Activated B cell treated with CpG ODN at 0.5 μM for 24 hours (primary cell): Measurements from ENCODE around the gene TEX26. TPM values are rescaled to one million over a fixed set of nuclear protein-coding genes. Genes with fewer than 3 reads are reported as not detected.

Experiments used
- ATAC-seq: fragments of 200-7000 bp; cut with Tn5 transposase; one replicate; pipeline ENCODE4 v1.10.0; 2021; ENCODE audit warnings: low read depth, mild to moderate bottlenecking, moderate library complexity
- CTCF ChIA-PET: fragments of 350-600 bp; sonication (Branson Sonifier 250); formaldehyde crosslinking; loops from one replicate; lab custom pipeline; 2021; ENCODE audit warnings: antibody characterized with exemption; lab: Charles Lee
- POLR2A ChIA-PET: fragments of 350-600 bp; sonication (Branson Sonifier 250); formaldehyde crosslinking; loops from one replicate; lab custom pipeline; 2021; ENCODE audit warnings: antibody characterized with exemption; lab: Charles Lee
- DNase-seq: peaks from one replicate; pipeline ENCODE4 v3.0.0; 2022
- H3K27ac Mint-ChIP-seq: one replicate; pipeline ENCODE4 v1.8.0; 2020; ENCODE audit warnings: mixed read lengths
- H3K27me3 Mint-ChIP-seq: one replicate; pipeline ENCODE4 v1.8.0; 2021; ENCODE audit warnings: mixed read lengths
- H3K36me3 Mint-ChIP-seq: one replicate; pipeline ENCODE4 v1.8.0; 2021; ENCODE audit warnings: low read depth, mixed read lengths
- H3K4me1 Mint-ChIP-seq: one replicate; pipeline ENCODE4 v1.8.0; 2021; ENCODE audit warnings: mixed read lengths
- H3K4me3 Mint-ChIP-seq: one replicate; pipeline ENCODE4 v1.8.0; 2020; ENCODE audit warnings: mild to moderate bottlenecking, mixed read lengths
- H3K9me3 Mint-ChIP-seq: one replicate; pipeline ENCODE4 v1.8.0; 2020; ENCODE audit warnings: mixed read lengths
- intact Hi-C: fragments of 100-400 bp; cut with micrococcal nuclease; formaldehyde crosslinking; loops from one replicate; pipeline ENCODE4 v1.15.1; 2024
- total RNA-seq: library from RNA; stranded (reverse); gene quantifications from 2 replicates; pipeline ENCODE4 v1.2.3, GENCODE V29; 2022
- TF ChIP-seq, protein P1 (sequence below): fragments of 200-600 bp; IDR thresholded peaks from one replicate; pipeline ENCODE4 v1.8.0; 2022; ENCODE audit warnings: antibody characterized with exemption, mild to moderate bottlenecking

TEX26 gene
- total RNA-seq, 1 donor from 2014 or later = not detected

DNA sequence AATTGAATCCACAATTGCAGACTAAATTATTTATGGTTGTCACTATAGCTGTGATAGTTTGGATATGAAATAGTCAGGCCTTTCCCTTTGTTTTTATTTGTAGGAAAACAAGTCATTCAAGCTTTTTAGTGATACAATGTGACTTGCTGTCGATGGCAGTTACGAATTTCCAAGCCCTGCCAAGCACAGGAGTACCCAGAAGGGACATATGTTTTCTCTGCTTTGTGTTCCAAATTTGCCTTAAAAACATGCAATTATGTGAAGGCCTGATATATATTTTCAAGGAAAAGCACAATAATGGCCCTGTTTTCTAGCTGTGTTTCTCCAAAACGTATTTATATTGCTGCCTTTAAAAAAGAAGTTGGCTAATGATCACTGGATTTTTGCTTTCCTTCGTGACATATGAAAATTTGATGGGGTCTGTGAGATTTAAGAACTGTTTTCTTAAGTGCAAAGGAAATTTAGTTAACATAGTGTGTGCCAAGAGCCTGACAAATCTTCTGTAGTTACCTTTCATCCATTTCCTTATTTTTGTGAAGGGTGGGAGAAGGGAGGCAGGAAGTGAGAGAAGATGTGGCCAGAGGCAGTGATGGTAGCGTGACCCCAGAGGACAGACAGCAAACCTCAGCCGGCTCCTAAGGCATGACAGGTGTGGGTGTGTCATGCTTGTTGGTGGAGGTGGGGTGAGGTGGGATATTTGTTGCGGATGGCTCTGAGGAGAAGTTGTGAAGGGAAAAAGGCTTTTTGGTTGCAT is 79.6 kb downstream of the TEX26 start:
- Mint-ChIP-seq H3K4me3 (no peak overlapping the region), H3K27ac (no peak overlapping the region), H3K36me3 (no peaks in the 10 kb centered on the region), H3K4me1 (peaks cover 8% of the 10 kb centered on the region), H3K9me3 (no peaks in the 10 kb centered on the region), H3K27me3 (peaks cover 26% of the 10 kb centered on the region)
- CTCF ChIA-PET = no interaction called here
- DNase-seq = no peak
- intact Hi-C loops = no loop called here
- TF ChIP-seq, protein P1, sequence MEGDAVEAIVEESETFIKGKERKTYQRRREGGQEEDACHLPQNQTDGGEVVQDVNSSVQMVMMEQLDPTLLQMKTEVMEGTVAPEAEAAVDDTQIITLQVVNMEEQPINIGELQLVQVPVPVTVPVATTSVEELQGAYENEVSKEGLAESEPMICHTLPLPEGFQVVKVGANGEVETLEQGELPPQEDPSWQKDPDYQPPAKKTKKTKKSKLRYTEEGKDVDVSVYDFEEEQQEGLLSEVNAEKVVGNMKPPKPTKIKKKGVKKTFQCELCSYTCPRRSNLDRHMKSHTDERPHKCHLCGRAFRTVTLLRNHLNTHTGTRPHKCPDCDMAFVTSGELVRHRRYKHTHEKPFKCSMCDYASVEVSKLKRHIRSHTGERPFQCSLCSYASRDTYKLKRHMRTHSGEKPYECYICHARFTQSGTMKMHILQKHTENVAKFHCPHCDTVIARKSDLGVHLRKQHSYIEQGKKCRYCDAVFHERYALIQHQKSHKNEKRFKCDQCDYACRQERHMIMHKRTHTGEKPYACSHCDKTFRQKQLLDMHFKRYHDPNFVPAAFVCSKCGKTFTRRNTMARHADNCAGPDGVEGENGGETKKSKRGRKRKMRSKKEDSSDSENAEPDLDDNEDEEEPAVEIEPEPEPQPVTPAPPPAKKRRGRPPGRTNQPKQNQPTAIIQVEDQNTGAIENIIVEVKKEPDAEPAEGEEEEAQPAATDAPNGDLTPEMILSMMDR = no peak
- POLR2A ChIA-PET = no interaction called here
- ATAC-seq = no peak

DNA sequence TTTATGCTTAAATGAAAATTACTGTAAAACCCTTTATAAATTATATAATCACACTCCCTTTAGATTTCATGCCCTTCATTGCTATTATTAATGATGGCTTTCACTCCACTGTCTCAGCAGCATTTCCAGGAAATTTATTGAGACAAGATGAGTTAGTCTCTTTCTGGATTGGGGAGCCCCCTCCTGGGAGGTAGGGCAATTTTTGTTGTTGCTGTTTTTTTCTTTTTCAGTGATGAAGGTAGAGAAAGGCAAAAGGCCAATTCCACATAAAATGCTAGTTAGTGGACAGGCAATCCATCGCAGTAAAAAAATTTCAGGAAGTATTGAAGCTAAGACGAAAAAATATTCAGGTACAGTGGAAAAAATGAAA is 80.2 kb downstream of the TEX26 start:
- DNase-seq (no peak), ATAC-seq (no peak)
- peaks cover 28% of the 10 kb centered on the region for H3K27me3 Mint-ChIP-seq
- intact Hi-C loops = no loop called here
- no peak overlapping the region for H3K27ac Mint-ChIP-seq
- POLR2A ChIA-PET = no interaction called here
- CTCF ChIA-PET = no interaction called here
- H3K4me3 Mint-ChIP-seq = no peak overlapping the region
- H3K9me3 Mint-ChIP-seq = no peaks in the 10 kb centered on the region
- H3K4me1 Mint-ChIP-seq = peaks cover 8% of the 10 kb centered on the region
- no peaks in the 10 kb centered on the region for H3K36me3 Mint-ChIP-seq
- TF ChIP-seq, protein P1 = no peak

DNA sequence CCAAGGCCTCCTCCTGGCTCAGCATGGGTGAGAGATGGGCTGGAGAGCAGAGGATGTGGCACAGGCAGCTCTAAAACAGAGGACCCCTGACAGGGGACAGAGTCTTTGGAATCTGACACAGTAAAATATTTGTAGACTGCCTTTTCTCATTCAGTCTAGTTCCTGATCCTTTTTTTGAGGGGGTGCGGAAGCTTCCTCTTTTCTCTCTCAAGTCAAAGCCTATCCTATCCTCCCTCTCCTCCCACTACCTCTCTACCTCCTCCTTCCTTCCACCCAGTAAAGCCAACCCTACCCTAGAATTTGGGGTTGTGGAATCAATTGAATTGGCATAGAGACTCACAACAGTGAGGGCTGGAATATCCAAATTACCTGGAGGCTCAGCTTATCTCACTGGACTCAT is 82.0 kb downstream of the TEX26 start:
- no peak for ATAC-seq
- Mint-ChIP-seq H3K27ac (no peak overlapping the region), H3K27me3 (peaks cover 29% of the 10 kb centered on the region), H3K9me3 (peaks cover 4% of the 10 kb centered on the region), H3K4me1 (peaks cover 8% of the 10 kb centered on the region), H3K4me3 (no peak overlapping the region), H3K36me3 (no peaks in the 10 kb centered on the region)
- no peak for DNase-seq
- intact Hi-C loops = no loop called here
- TF ChIP-seq, protein P1 = no peak
- ChIA-PET POLR2A (no interaction called here), CTCF (no interaction called here)

DNA sequence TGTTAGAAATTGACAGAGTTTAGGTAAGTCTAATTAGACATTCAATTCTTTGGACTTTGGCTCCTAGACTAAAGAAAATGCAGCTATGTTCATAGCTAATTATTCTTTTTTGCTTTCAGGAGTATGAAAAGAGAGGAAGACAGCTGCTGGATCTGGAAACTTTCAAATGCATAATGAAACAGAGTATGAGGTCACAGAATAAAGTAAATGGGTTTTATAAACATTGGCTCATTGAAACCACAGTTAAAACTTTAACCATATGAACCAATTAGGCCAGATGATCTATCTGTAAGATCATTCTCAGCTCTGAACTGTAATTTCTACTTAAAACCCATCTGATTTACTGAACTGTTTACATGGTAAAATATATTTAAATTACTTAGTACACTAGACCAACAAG is 82.7 kb downstream of the TEX26 start:
- TF ChIP-seq, protein P1 = no peak
- Mint-ChIP-seq H3K27ac (no peak overlapping the region), H3K27me3 (peaks cover 27% of the 10 kb centered on the region), H3K36me3 (no peaks in the 10 kb centered on the region), H3K9me3 (peaks cover 4% of the 10 kb centered on the region), H3K4me1 (peaks cover 8% of the 10 kb centered on the region), H3K4me3 (no peak overlapping the region)
- ATAC-seq = no peak
- intact Hi-C loops = no loop called here
- POLR2A ChIA-PET = no interaction called here
- CTCF ChIA-PET = no interaction called here
- DNase-seq = no peak

DNA sequence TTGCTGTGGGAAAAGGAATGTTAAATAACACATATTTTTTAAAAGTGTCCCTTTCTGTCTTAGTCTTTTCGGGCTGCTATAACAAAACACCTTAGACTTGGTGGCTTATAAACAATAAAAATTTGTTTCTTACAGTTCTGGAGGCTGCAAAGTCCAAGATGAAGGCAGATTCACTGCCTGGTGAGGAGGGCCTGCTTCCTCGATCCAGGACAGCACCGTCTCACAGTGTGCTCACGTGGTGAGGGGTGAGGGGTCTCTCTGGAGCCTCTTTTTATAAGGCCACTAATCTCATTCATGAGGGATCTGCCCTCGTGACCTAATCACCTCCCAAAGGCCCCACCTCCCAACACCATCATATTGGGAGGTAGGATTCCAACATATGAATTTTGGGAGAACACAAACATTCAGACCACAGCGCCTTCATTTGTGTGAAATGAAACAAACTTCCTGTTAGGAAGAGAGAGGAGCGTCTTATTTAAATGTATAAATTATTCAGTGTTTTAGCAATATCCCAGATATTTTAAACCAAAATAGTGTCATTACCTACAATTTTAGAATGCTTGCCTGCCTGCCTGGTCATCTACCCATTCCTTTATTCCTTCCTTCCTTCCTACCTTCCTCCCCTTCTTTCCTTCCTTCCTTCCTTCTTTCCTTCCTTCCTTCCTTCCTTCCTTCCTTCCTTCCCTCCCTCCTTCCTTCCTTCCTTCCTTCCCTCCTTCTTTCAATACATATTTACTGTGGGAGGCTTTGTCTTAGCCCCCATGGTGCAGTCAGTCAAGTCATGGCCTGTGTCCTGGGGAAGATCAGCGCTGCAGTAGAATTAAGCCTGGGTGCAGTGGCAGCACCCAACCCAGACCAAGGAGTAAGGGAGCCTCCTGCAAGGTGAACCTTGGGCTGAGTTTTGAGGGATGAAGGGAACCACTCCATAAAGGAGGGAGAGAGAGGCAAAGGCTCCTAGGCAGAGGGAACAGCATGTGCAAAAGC is 84.2 kb downstream of the TEX26 start:
- DNase-seq = no peak
- Mint-ChIP-seq H3K4me1 (peaks cover 5% of the 10 kb centered on the region), H3K9me3 (peaks cover 4% of the 10 kb centered on the region), H3K36me3 (no peaks in the 10 kb centered on the region), H3K4me3 (no peak overlapping the region), H3K27me3 (peaks cover 21% of the 10 kb centered on the region), H3K27ac (no peak overlapping the region)
- intact Hi-C loops = no loop called here
- POLR2A ChIA-PET = no interaction called here
- CTCF ChIA-PET = no interaction called here
- ATAC-seq = no peak
- TF ChIP-seq, protein P1 = no peak
